H9 (cell line): ENCODE measurements around the gene TBC1D13. TPM values are rescaled to one million over a fixed set of nuclear protein-coding genes. Genes with fewer than 3 reads are reported as not detected.

ENCODE experiments used
- DNase-seq: peaks from one replicate; pipeline ENCODE4 v3.0.0-alpha.2; 2017
- H2AFZ ChIP-seq: one replicate; pipeline ENCODE4 v1.6.1; 2013; ENCODE audit warnings: mild to moderate bottlenecking, low read length, control low read depth, moderate library complexity
- H2AK5ac ChIP-seq: 2 replicates; pipeline ENCODE4 v1.6.1; 2013; ENCODE audit warnings: low read length, control low read depth, mixed read lengths; ENCODE audit not compliant: insufficient read length
- H2BK120ac ChIP-seq: one replicate; pipeline ENCODE4 v1.6.1; 2013; ENCODE audit warnings: low read depth, mild to moderate bottlenecking, low read length, control low read depth, inconsistent platforms; ENCODE audit not compliant: poor library complexity, severe bottlenecking
- H2BK12ac ChIP-seq: 2 replicates; pipeline ENCODE4 v1.6.1; 2013; ENCODE audit warnings: low read length, control low read depth, mixed read lengths, low read depth; ENCODE audit not compliant: insufficient read length
- H2BK15ac ChIP-seq: 2 replicates; pipeline ENCODE4 v1.6.1; 2013; ENCODE audit warnings: low read depth, low read length, control low read depth
- H2BK20ac ChIP-seq: one replicate; pipeline ENCODE4 v1.6.1; 2013; ENCODE audit warnings: low read depth, mild to moderate bottlenecking, low read length, control low read depth, inconsistent platforms; ENCODE audit not compliant: poor library complexity, severe bottlenecking
- H2BK5ac ChIP-seq: 2 replicates; pipeline ENCODE4 v1.6.1; 2013; ENCODE audit warnings: low read length, control low read depth, mixed read lengths; ENCODE audit not compliant: insufficient read length
- H3K14ac ChIP-seq: 2 replicates; pipeline ENCODE4 v1.6.1; 2013; ENCODE audit warnings: low read length, control low read depth; ENCODE audit not compliant: insufficient read depth
- H3K18ac ChIP-seq: 2 replicates; pipeline ENCODE4 v1.6.1; 2013; ENCODE audit warnings: low read depth, mild to moderate bottlenecking, mixed read lengths, low read length, control low read depth; ENCODE audit not compliant: insufficient read length
- H3K23ac ChIP-seq: 2 replicates; pipeline ENCODE4 v1.6.1; 2013; ENCODE audit warnings: low read length, control low read depth, mixed read lengths, low read depth; ENCODE audit not compliant: insufficient read length
- H3K23me2 ChIP-seq: 2 replicates; pipeline ENCODE4 v1.6.1; 2013; ENCODE audit warnings: low read depth, mild to moderate bottlenecking, mixed read lengths, low read length, control low read depth; ENCODE audit not compliant: insufficient read length, poor library complexity, severe bottlenecking
- H3K27ac ChIP-seq: 2 replicates; pipeline ENCODE4 v1.5.1; 2013; ENCODE audit warnings: low read length, control low read depth, mixed read lengths, low read depth; ENCODE audit not compliant: insufficient read length
- H3K27me3 ChIP-seq: 2 replicates; pipeline ENCODE4 v1.6.1; 2013; ENCODE audit warnings: low read length, control low read depth, inconsistent platforms; ENCODE audit not compliant: insufficient read depth
- H3K4ac ChIP-seq: 2 replicates; pipeline ENCODE4 v1.6.1; 2013; ENCODE audit warnings: low read depth, mild to moderate bottlenecking, control low read depth, inconsistent platforms, low read length, moderate library complexity
- H3K4me1 ChIP-seq: 2 replicates; pipeline ENCODE4 v1.6.1; 2013; ENCODE audit warnings: low read length, control low read depth, inconsistent platforms; ENCODE audit not compliant: insufficient read depth
- H3K4me2 ChIP-seq: 2 replicates; pipeline ENCODE4 v1.6.1; 2013; ENCODE audit warnings: low read length, control low read depth, mixed read lengths; ENCODE audit not compliant: insufficient read length, insufficient read depth
- H3K56ac ChIP-seq: 2 replicates; pipeline ENCODE4 v1.6.1; 2013; ENCODE audit warnings: low read depth, mild to moderate bottlenecking, mixed read lengths, low read length, control low read depth; ENCODE audit not compliant: insufficient read length
- H3K79me1 ChIP-seq: 2 replicates; pipeline ENCODE4 v1.6.1; 2013; ENCODE audit warnings: low read depth, mild to moderate bottlenecking, moderate library complexity, low read length, control low read depth, inconsistent platforms; ENCODE audit not compliant: insufficient read depth, poor library complexity, severe bottlenecking
- H3K79me2 ChIP-seq: 2 replicates; pipeline ENCODE4 v1.6.1; 2013; ENCODE audit warnings: low read length, control low read depth, inconsistent platforms; ENCODE audit not compliant: insufficient read depth
- H3K9ac ChIP-seq: 2 replicates; pipeline ENCODE4 v1.6.1; 2013; ENCODE audit warnings: low read length, control low read depth, mixed read lengths; ENCODE audit not compliant: insufficient read length; ENCODE audit errors: extremely low read depth
- H3K9me3 ChIP-seq: one replicate; pipeline ENCODE4 v1.6.1; 2013; ENCODE audit warnings: low read depth, low read length, inconsistent platforms; ENCODE audit not compliant: control insufficient read depth
- H3T11ph ChIP-seq: one replicate; pipeline ENCODE4 v1.6.1; 2013; ENCODE audit warnings: mild to moderate bottlenecking, low read length, control low read depth, inconsistent platforms
- H4K20me1 ChIP-seq: one replicate; pipeline ENCODE4 v1.6.1; 2013; ENCODE audit not compliant: control insufficient read depth, insufficient read length, insufficient read depth
- H4K5ac ChIP-seq: 2 replicates; pipeline ENCODE4 v1.6.1; 2013; ENCODE audit warnings: low read depth, mild to moderate bottlenecking, mixed read lengths, low read length, control low read depth; ENCODE audit not compliant: insufficient read length
- H4K8ac ChIP-seq: replicated peaks from 2 replicates; pipeline ENCODE4 v1.6.1; 2013; ENCODE audit warnings: low read length, control low read depth, mixed read lengths, low read depth; ENCODE audit not compliant: insufficient read length
- H4K91ac ChIP-seq: 2 replicates; pipeline ENCODE4 v1.6.1; 2013; ENCODE audit warnings: low read depth, mild to moderate bottlenecking, moderate library complexity, mixed read lengths, low read length, control low read depth; ENCODE audit not compliant: insufficient read length
- H3K27ac Mint-ChIP-seq, 3 experiments: 2 replicates in 2 of 3; 3 replicates in 1 of 3; pipeline ENCODE4 v1.8.0; 2020 to 2021; ENCODE audit warnings: mixed read lengths in 3 of 3, mild to moderate bottlenecking in 1 of 3, moderate library complexity in 1 of 3
- H3K27me3 Mint-ChIP-seq: 2 replicates; pipeline ENCODE4 v1.8.0; 2021; ENCODE audit warnings: low read depth, mild to moderate bottlenecking, moderate library complexity, mixed read lengths
- H3K36me3 Mint-ChIP-seq, 3 experiments: 2 replicates in 2 of 3; 3 replicates in 1 of 3; pipeline ENCODE4 v1.8.0; 2020 to 2021; ENCODE audit warnings: low read depth in 3 of 3, mixed read lengths in 3 of 3; ENCODE audit not compliant: insufficient read depth in 1 of 3
- H3K4me1 Mint-ChIP-seq, 2 experiments: 2 replicates each; pipeline ENCODE4 v1.8.0; 2020; ENCODE audit warnings: mixed read lengths in 2 of 2
- H3K4me3 Mint-ChIP-seq, 2 experiments: 2 replicates in 1 of 2; 3 replicates in 1 of 2; pipeline ENCODE4 v1.8.0; 2020 to 2021; ENCODE audit warnings: mild to moderate bottlenecking in 2 of 2, mixed read lengths in 2 of 2, moderate library complexity in 1 of 2
- H3K9me3 Mint-ChIP-seq, 2 experiments: 2 replicates in 1 of 2; 3 replicates in 1 of 2; pipeline ENCODE4 v1.8.0; 2020; ENCODE audit warnings: mild to moderate bottlenecking in 2 of 2, mixed read lengths in 2 of 2, moderate library complexity in 1 of 2
- CTCF ChIP-seq: fragments of 200-600 bp; sonication (generic); conservative IDR thresholded peaks from 3 replicates; pipeline ENCODE4 v1.8.0; 2021; ENCODE audit warnings: antibody characterized with exemption, mild to moderate bottlenecking
- WGBS: extraction: QIAGEN DNeasy Blood & Tissue Kit; methylation state at CpG from one replicate; pipeline ENCODE4 v1.1.7; 2013; ENCODE audit warnings: missing lambda C conversion rate, low lambda C conversion rate, mixed read lengths; ENCODE audit not compliant: insufficient read length; ENCODE audit errors: extremely low coverage; 5-methylcytosine and 5-hydroxymethylcytosine counted together
- total RNA-seq: library from RNA; stranded (reverse); gene quantifications from 2 replicates; pipeline ENCODE4 v1.2.1, GENCODE V29; 2021

The TBC1D13 gene
- total RNA-seq, 1 experiment from 2014 or later = 27.3 TPM

GRCh38 chr9:128824911-128825310, 37.9 kb downstream of the TBC1D13 start:
- H3K27me3 Mint-ChIP-seq = no peaks in the 10 kb centered on the region; the same call in 1 of the 2 replicates
- H3K27ac Mint-ChIP-seq = no peak overlapping the region
- H3K4me2 ChIP-seq = no peak overlapping the region
- H3K14ac ChIP-seq = no peak overlapping the region
- no CpG with 5 or more reads among the region's 7 CpGs for WGBS
- no peaks in the 10 kb centered on the region for H3K9me3 Mint-ChIP-seq
- H3K18ac ChIP-seq = no peak overlapping the region
- H3K27me3 ChIP-seq = no peaks in the 10 kb centered on the region
- H3K27ac ChIP-seq = no peak overlapping the region
- no peak overlapping the region for H3K9ac ChIP-seq
- H3K23ac ChIP-seq = no peak overlapping the region
- H3K9me3 ChIP-seq = no peaks in the 10 kb centered on the region
- peaks cover 8% of the 10 kb centered on the region for H3K79me1 ChIP-seq
- peaks cover 8% of the 10 kb centered on the region for H3K23me2 ChIP-seq
- DNase-seq = no peak
- H2BK15ac ChIP-seq = no peak overlapping the region
- H2AFZ ChIP-seq = no peak overlapping the region
- H3K4ac ChIP-seq = no peak overlapping the region
- no peak overlapping the region for H3T11ph ChIP-seq
- no peak overlapping the region for H4K5ac ChIP-seq
- H2BK12ac ChIP-seq = no peak overlapping the region
- no peak overlapping the region for H4K8ac ChIP-seq
- no peak overlapping the region for H3K4me3 Mint-ChIP-seq
- H2AK5ac ChIP-seq = no peak overlapping the region
- no peak for TF ChIP-seq CTCF
- no peak overlapping the region for H4K91ac ChIP-seq
- H4K20me1 ChIP-seq = no peaks in the 10 kb centered on the region
- H2BK120ac ChIP-seq = no peak overlapping the region
- peaks cover 3% of the 10 kb centered on the region; the same call in 1 of the 2 replicates for H3K79me2 ChIP-seq
- H2BK5ac ChIP-seq = no peak overlapping the region
- peaks cover 37 to 81% (median 79%) of the 10 kb centered on the region in 3 experiments; a peak in 6 of 7 replicates for H3K36me3 Mint-ChIP-seq
- peaks cover 10 to 14% of the 10 kb centered on the region in 2 experiments for H3K4me1 Mint-ChIP-seq
- no peak overlapping the region for H3K56ac ChIP-seq
- H2BK20ac ChIP-seq = no peak overlapping the region
- H3K4me1 ChIP-seq = no peaks in the 10 kb centered on the region
